CD14-positive monocyte (primary cell): ENCODE results near the gene ERFL. TPM values are rescaled to one million over a fixed set of nuclear protein-coding genes. Genes with fewer than 3 reads are reported as not detected.

Experiments used
- DNase-seq, 3 donors: peaks; one replicate each; pipeline ENCODE4 v3.0.0-alpha.2; 2011 to 2022
- H2AFZ ChIP-seq: 2 replicates; pipeline ENCODE4 v1.6.0; 2012; ENCODE audit warnings: mild to moderate bottlenecking, low read depth, low read length, inconsistent platforms; ENCODE audit not compliant: insufficient read depth, poor library complexity, severe bottlenecking
- H3K27ac ChIP-seq, 2 donors: 1 replicate in 1 of 2; 2 replicates in 1 of 2; pipeline ENCODE4 v1.5.1; 2012 to 2013; ENCODE audit warnings: low read length in 2 of 2, control low read depth in 1 of 2, inconsistent platforms in 1 of 2, low read depth in 1 of 2, mild to moderate bottlenecking in 1 of 2
- H3K27me3 ChIP-seq, 2 donors: one replicate each; pipeline versions ENCODE4 v1.6.0 to v1.6.1; 2011 to 2013; ENCODE audit warnings: low read length in 2 of 2; ENCODE audit not compliant: control insufficient read depth in 2 of 2, insufficient read depth in 2 of 2
- H3K36me3 ChIP-seq, 2 donors: replicated peaks in 1 of 2; 1 replicate in 1 of 2; 2 replicates in 1 of 2; pipeline versions ENCODE4 v1.5.1 to v1.6.1; 2012 to 2013; ENCODE audit warnings: low read length in 2 of 2, control low read depth in 1 of 2, inconsistent platforms in 1 of 2, mild to moderate bottlenecking in 1 of 2; ENCODE audit not compliant: insufficient read depth in 2 of 2, control insufficient read depth in 1 of 2
- H3K4me1 ChIP-seq, 2 donors: 1 replicate in 1 of 2; 2 replicates in 1 of 2; pipeline versions ENCODE4 v1.5.1 to v1.6.1; 2012 to 2013; ENCODE audit warnings: low read length in 2 of 2, control low read depth in 1 of 2, inconsistent platforms in 1 of 2, mild to moderate bottlenecking in 1 of 2, moderate library complexity in 1 of 2; ENCODE audit not compliant: insufficient read depth in 2 of 2, control insufficient read depth in 1 of 2
- H3K4me2 ChIP-seq: replicated peaks from 2 replicates; pipeline ENCODE3; 2012; ENCODE audit warnings: low read length, moderate library complexity, mild to moderate bottlenecking; ENCODE audit not compliant: poor library complexity, severe bottlenecking; ENCODE audit errors: extremely low read depth
- H3K4me3 ChIP-seq, 3 experiments: fragments of 200-600 bp in 1 of 3; sonication (generic) in 1 of 3; replicated peaks in 1 of 3; 1 replicate in 2 of 3; 2 replicates in 1 of 3; pipeline ENCODE4 v1.5.1; 2011 to 2013; ENCODE audit warnings: low read length in 3 of 3, mild to moderate bottlenecking in 3 of 3, control low read depth in 2 of 3, low read depth in 2 of 3, inconsistent platforms in 1 of 3, moderate library complexity in 1 of 3
- H3K79me2 ChIP-seq: 2 replicates; pipeline ENCODE4 v1.6.0; 2012; ENCODE audit warnings: mild to moderate bottlenecking, control low read depth, inconsistent platforms, low read length, moderate library complexity; ENCODE audit not compliant: insufficient read depth
- H3K9ac ChIP-seq: 2 replicates; pipeline ENCODE4 v1.6.0; 2017; ENCODE audit warnings: low read length, mild to moderate bottlenecking; ENCODE audit not compliant: insufficient read depth, poor library complexity, severe bottlenecking
- H3K9me3 ChIP-seq, 2 donors: replicated peaks in 1 of 2; 1 replicate in 1 of 2; 2 replicates in 1 of 2; pipeline versions ENCODE4 v1.5.1 to v1.6.1; 2012 to 2013; ENCODE audit warnings: low read length in 2 of 2, control low read depth in 1 of 2; ENCODE audit not compliant: control insufficient read depth in 1 of 2, insufficient read depth in 1 of 2
- H4K20me1 ChIP-seq: 2 replicates; pipeline ENCODE4 v1.6.0; 2012; ENCODE audit warnings: mild to moderate bottlenecking, low read length, control low read depth, moderate library complexity; ENCODE audit not compliant: insufficient read depth
- H3K27ac Mint-ChIP-seq, 7 donors: one replicate each; pipeline ENCODE4 v1.8.0; 2020; ENCODE audit warnings: mild to moderate bottlenecking in 7 of 7, mixed read lengths in 7 of 7, moderate library complexity in 6 of 7, inconsistent platforms in 2 of 7
- H3K27me3 Mint-ChIP-seq, 3 donors: one replicate each; pipeline ENCODE4 v1.8.0; 2021 to 2022; ENCODE audit warnings: low read depth in 3 of 3, mild to moderate bottlenecking in 3 of 3, mixed read lengths in 3 of 3, moderate library complexity in 3 of 3, inconsistent platforms in 1 of 3
- H3K36me3 Mint-ChIP-seq, 2 donors: one replicate each; pipeline ENCODE4 v1.8.0; 2020; ENCODE audit warnings: mixed read lengths in 2 of 2, inconsistent platforms in 1 of 2, mild to moderate bottlenecking in 1 of 2
- H3K4me1 Mint-ChIP-seq: one replicate; pipeline ENCODE4 v1.8.0; 2020; ENCODE audit warnings: mild to moderate bottlenecking, mixed read lengths
- H3K4me3 Mint-ChIP-seq, 2 donors: one replicate each; pipeline ENCODE4 v1.8.0; 2020; ENCODE audit warnings: mild to moderate bottlenecking in 2 of 2, mixed read lengths in 2 of 2, moderate library complexity in 1 of 2
- H3K9me3 Mint-ChIP-seq, 7 donors: one replicate each; pipeline ENCODE4 v1.8.0; 2020 to 2022; ENCODE audit warnings: mixed read lengths in 7 of 7, mild to moderate bottlenecking in 6 of 7, moderate library complexity in 6 of 7, inconsistent platforms in 2 of 7
- CTCF ChIP-seq: fragments of 200-600 bp; IDR thresholded peaks from one replicate; pipeline ENCODE4 v1.8.0; 2022; ENCODE audit warnings: antibody characterized with exemption, mild to moderate bottlenecking
- WGBS: methylation state at CpG from one replicate; pipeline ENCODE4 v1.1.5; 2013; ENCODE audit warnings: missing lambda C conversion rate; ENCODE audit not compliant: insufficient coverage; 5-methylcytosine and 5-hydroxymethylcytosine counted together
- intact Hi-C, 2 donors: fragments of 100-400 bp; cut with micrococcal nuclease; formaldehyde crosslinking; loops; one replicate each; pipeline versions ENCODE4 v1.15.0 to v1.15.1; 2023
- polyA plus RNA-seq, 3 donors: library from polyadenylated mRNA; depleted of rRNA in 1 of 3; unstranded in 2 of 3; stranded (reverse) in 1 of 3; fragments of 300-500 nt in 2 of 3; fragments of >200 nt in 1 of 3; fragmentation: Illumina TruSeq in 2 of 3; gene quantifications; 1 replicate in 2 of 3; 2 replicates in 1 of 3; pipeline ENCODE4 v1.2.3, GENCODE V29; 2012 to 2021

Gene ERFL
- polyA plus RNA-seq, 3 donors = not detected

- H3K36me3 ChIP-seq = no peaks in the 10 kb centered on the region
- no peak overlapping the region for H3K4me3 Mint-ChIP-seq
- H3K79me2 ChIP-seq = no peaks in the 10 kb centered on the region
- H3K9me3 Mint-ChIP-seq = peaks cover 0 to 10% (median 6%) of the 10 kb centered on the region in 7 donors
- DNase-seq = no peak
- H4K20me1 ChIP-seq = peaks cover under 1% of the 10 kb centered on the region
- H3K4me1 Mint-ChIP-seq = peaks cover 8% of the 10 kb centered on the region
- H2AFZ ChIP-seq = no peak overlapping the region
- H3K27ac Mint-ChIP-seq = no peak overlapping the region
- peaks cover 0 to 34% (median 26%) of the 10 kb centered on the region in 3 donors for H3K27me3 Mint-ChIP-seq
- no peak overlapping the region for H3K27ac ChIP-seq
- no peak overlapping the region for H3K9ac ChIP-seq
- peaks cover 0 to 14% of the 10 kb centered on the region in 2 donors for H3K36me3 Mint-ChIP-seq
- TF ChIP-seq CTCF = no peak
- no peak overlapping the region for H3K4me2 ChIP-seq
- intact Hi-C loops = no loop called here
- H3K9me3 ChIP-seq = peaks cover 0 to 11% of the 10 kb centered on the region in 2 donors
- peaks cover 38 to 71% of the 10 kb centered on the region in 2 donors for H3K27me3 ChIP-seq
- H3K4me1 ChIP-seq = no peaks in the 10 kb centered on the region
- no peak overlapping the region for H3K4me3 ChIP-seq
- 96% methylated on average over 5 of the region's 5 CpGs for WGBS
Measured at GRCh38 chr19:41918653-41919244, 9.5 kb downstream of the ERFL start.

- Histone ChIP-seq H3K36me3 (no peaks in the 10 kb centered on the region), H3K27ac (no peak overlapping the region), H3K9ac (no peak overlapping the region), H3K4me3 (no peak overlapping the region), H4K20me1 (peaks cover 5% of the 10 kb centered on the region), H3K4me2 (no peak overlapping the region), H3K27me3 (peaks cover 40 to 73% of the 10 kb centered on the region in 2 donors), H3K79me2 (no peaks in the 10 kb centered on the region), H3K9me3 (peaks cover 0 to 11% of the 10 kb centered on the region in 2 donors), H3K4me1 (no peaks in the 10 kb centered on the region), H2AFZ (no peak overlapping the region)
- WGBS = 82% methylated on average over 6 of the region's 6 CpGs
- intact Hi-C loops = no loop called here
- H3K27ac Mint-ChIP-seq = no peak overlapping the region
- peaks cover 8% of the 10 kb centered on the region for H3K4me1 Mint-ChIP-seq
- DNase-seq = no peak
- H3K36me3 Mint-ChIP-seq = peaks cover 0 to 11% of the 10 kb centered on the region in 2 donors
- peaks cover 0 to 35% (median 26%) of the 10 kb centered on the region in 3 donors for H3K27me3 Mint-ChIP-seq
- TF ChIP-seq CTCF = no peak
- H3K9me3 Mint-ChIP-seq = peaks cover 0 to 10% (median 6%) of the 10 kb centered on the region in 7 donors
- no peak overlapping the region for H3K4me3 Mint-ChIP-seq
Measured at GRCh38 chr19:41918095-41918494, 10.2 kb downstream of the ERFL start.
